ENCODE data around the gene SPSB3. TPM values are rescaled to one million over a fixed set of nuclear protein-coding genes. Genes with fewer than 3 reads are reported as not detected.
"Not testable (repeated sequence)": the region's sequence is repeated elsewhere in the genome, so short reads cannot be mapped to it uniquely, and the experiment has no call there.

SPSB3 gene
- total RNA-seq, 2 experiments from 2014 or later: 67.8 to 74.1 TPM

DNA sequence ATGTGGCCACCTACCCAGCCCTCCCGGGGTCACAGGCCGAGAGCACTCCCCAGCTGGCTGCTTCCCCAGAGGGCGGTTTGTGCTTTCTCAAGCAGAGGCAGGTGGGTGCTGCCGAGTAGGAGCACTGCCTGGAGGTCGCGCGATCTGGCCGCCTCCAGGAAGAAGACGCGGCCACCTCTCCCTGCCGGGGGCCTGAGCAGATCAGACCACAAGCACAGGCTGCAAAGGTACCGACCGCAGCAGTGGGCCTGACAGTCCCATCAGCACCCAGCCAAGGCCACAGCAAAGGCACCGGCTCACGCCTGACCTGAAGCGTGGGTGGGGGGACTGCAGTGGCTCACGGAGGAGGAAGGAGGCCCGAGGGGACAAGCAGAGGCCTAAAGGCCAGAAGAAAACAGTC, 26.3 kb upstream of the SPSB3 start:
- POLR2A ChIA-PET: no interaction called here
- Mint-ChIP-seq H3K4me1 (no peaks in the 10 kb centered on the region), H3K36me3 (peaks cover 18% of the 10 kb centered on the region), H3K4me3 (no peak overlapping the region), H3K9me3 (no peaks in the 10 kb centered on the region), H3K27me3 (no peaks in the 10 kb centered on the region), H3K27ac (no peak overlapping the region)
- ATAC-seq (ENCODE audit: low read depth) (no peak), DNase-seq (no peak)

DNA sequence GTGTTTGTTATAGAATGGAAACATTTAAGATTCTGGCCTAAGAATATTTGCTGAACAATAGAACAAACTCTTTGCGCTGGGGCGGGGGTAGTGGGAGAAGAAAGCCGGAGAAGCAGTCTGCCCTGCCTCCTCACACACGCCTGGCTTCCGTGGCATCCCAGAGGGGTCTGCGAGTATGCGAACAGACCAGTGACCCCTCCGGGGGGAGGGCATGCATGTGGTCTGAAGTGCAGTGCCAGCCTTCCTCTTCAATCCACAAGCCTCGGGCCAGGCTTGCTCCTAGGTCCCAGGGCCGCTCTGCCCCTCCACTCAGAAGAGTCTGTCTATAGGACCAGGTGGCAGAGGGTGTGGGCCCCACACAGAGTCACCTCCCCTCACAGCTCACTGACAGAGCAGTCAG, 25.3 kb upstream of the SPSB3 start:
- no peak for DNase-seq
- no peak for ATAC-seq (ENCODE audit: low read depth)
- Mint-ChIP-seq H3K4me1 (no peaks in the 10 kb centered on the region), H3K9me3 (no peaks in the 10 kb centered on the region), H3K4me3 (no peak overlapping the region), H3K27ac (no peak overlapping the region), H3K36me3 (peaks cover 18% of the 10 kb centered on the region), H3K27me3 (no peaks in the 10 kb centered on the region)
- POLR2A ChIA-PET: no interaction called here

DNA sequence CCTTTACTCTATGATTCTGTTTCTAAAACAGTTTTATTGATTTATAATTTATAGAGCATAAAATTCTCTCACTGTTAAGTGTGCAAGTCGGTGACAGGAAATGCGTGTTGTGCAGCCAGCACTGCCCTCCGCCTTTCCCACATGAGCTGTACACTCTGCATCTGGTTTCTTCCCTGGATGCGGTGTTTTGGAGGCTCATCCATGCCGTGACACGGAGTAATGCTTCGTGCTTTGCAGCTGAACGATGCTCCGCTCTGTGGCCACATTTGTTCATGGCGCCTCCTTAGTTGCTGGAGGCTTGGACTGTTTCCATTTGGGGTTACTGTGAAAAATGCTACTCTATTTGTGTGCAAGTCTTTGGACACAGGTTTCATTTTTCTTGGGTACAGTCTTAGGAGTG, 18.3 kb upstream of the SPSB3 start:
- Mint-ChIP-seq H3K9me3 (peaks cover 4% of the 10 kb centered on the region), H3K36me3 (peaks cover 5% of the 10 kb centered on the region), H3K4me1 (no peaks in the 10 kb centered on the region), H3K27me3 (no peaks in the 10 kb centered on the region), H3K4me3 (no peak overlapping the region), H3K27ac (no peak overlapping the region)
- POLR2A ChIA-PET: no interaction called here
- no peak for ATAC-seq (ENCODE audit: low read depth)
- DNase-seq: no peak

DNA sequence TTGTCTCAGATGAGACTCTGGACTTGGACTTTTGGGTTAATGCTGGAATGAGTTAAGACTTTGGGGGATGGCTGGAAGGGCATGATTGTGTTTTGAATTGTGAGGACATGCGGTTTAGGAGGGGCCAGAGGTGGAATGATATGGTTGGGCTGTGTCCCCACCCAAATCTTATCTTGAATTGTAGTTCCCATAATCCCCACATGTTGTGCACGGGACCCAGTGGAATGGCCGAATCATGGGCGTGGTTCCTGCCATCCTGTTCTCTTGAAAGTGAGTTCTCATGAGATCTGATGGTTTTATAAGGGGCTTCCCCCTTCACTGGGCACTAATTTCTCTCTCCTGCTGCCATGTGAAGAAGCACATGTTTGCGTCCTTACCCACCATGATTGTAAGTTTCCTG, 16.9 kb upstream of the SPSB3 start:
- H3K4me3 Mint-ChIP-seq; DNase-seq; ATAC-seq (ENCODE audit: low read depth); H3K36me3 Mint-ChIP-seq; H3K9me3 Mint-ChIP-seq; H3K4me1 Mint-ChIP-seq; H3K27me3 Mint-ChIP-seq; H3K27ac Mint-ChIP-seq; POLR2A ChIA-PET: not testable (repeated sequence)

DNA sequence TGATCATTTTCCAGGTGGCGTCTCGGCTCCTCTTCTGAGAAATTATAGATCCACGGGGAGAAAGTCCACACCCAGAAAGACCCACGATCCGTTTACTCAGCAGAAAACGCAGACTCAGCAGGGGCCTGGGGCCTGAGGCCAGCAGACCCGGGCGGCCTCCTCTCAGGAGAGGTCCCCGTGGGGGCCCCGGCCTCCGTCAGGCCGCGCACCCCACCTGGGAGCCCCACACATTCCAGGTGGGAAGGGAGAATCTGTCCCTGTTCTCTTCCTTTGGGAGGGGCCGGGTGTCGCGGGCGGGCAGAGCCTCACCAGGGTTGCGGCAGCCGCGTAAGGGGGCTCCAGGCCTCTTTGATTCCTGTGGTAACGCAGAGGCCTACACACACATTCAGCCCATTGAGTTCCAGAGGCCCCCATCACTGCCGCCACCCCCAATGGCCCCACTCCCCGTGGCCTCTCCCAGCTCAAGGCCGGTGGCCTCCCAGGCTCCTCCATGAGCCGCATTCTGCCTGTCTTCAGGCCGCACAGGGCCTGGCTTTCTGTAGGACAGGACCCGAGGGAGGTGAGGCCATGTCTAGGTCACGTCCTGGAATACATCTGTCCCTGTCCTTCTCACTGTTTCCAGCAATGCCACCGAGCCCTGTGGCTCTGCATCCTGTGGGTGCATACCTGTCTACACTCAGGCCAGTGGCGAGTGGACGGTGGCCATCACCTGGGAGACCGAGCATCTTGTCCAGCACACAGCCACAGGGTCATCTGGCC, 12.7 kb upstream of the SPSB3 start:
- POLR2A ChIA-PET: no interaction called here
- ATAC-seq (ENCODE audit: low read depth): no peak
- H3K27me3 Mint-ChIP-seq: no peaks in the 10 kb centered on the region
- DNase-seq: peak; percentile 24
- H3K4me3 Mint-ChIP-seq: no peak overlapping the region
- H3K9me3 Mint-ChIP-seq: peaks cover 3% of the 10 kb centered on the region
- no peaks in the 10 kb centered on the region for H3K4me1 Mint-ChIP-seq
- peaks cover 3% of the 10 kb centered on the region for H3K36me3 Mint-ChIP-seq
- H3K27ac Mint-ChIP-seq: no peak overlapping the region

DNA sequence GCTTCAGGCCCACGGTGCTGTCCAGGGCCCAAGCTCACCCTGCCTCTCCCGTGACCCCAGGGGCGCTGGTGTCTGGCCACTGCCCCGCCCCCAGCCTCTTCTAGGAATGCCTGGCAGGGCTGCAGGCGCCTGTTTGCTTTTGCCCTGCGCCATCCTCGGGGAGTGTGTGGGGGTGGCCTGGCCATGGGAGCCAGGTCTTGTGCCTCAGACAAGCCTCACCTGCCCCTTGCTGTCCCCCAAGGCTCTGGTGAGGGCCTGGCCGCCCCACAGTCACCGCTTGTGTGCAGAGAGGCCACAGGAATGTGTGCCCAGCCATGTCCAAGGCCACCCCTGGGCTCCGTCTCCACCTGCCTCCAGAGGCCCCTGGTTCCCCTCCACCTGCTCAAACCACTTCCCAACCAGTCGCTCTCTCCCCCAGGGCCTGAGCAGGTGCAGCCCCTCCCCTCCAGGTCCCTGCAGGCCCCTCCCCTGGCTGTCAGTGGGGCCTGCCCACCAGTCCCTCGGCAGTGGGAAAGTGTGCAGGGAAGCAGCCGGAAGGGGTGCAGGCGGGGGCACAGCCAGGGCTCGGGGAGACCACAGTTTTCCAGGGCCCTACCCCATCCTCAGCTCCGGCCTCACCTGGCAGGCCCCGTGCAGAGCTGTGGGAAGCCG, 12.0 kb upstream of the SPSB3 start:
- peaks cover 3% of the 10 kb centered on the region for H3K36me3 Mint-ChIP-seq
- no peak overlapping the region for H3K27ac Mint-ChIP-seq
- no peaks in the 10 kb centered on the region for H3K4me1 Mint-ChIP-seq
- no peak for DNase-seq
- no peaks in the 10 kb centered on the region for H3K27me3 Mint-ChIP-seq
- ATAC-seq (ENCODE audit: low read depth): no peak
- POLR2A ChIA-PET: no interaction called here
- peaks cover 3% of the 10 kb centered on the region for H3K9me3 Mint-ChIP-seq
- no peak overlapping the region for H3K4me3 Mint-ChIP-seq

DNA sequence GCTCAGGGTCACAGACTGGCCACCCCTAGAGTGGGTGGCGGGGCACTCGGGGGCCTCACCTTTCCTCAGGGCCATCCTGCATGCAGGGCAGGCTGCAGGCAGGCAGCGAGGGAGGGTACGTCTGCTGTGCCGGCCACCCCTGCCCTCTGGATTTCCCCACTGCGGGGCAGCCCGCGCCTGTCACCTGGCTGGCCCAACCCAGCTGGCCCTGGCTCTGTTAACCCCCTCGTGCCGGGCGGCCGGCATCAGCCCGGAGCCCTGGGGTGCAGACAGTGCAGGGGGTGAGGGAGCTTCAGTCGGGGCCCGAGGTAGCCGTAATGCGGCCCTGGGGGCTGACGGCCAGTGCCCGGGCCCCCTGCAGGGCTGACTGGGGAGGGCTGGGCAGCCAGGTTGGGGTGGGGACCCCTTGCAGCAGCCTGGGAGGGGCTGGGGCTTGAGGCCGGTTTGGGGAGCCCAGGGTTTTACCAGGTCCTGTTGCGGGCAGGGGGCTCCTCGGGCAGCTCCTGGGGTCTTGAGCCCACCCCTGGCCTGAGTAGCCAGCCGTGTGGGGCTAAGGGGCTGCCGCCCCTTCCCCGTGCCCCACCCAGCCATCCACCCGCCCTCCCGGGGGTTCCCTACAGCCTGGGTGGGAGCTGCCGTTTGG, 11.3 kb upstream of the SPSB3 start, which contains the start of gene IGFALS:
Gene IGFALS (minus strand): TSS at position 128 of the 643 bp plus-strand sequence. CDS start 53 bp downstream, at position 75.
- H3K27ac Mint-ChIP-seq: no peak within 1 kb of the TSS
- no peaks in the 10 kb centered on the region for H3K9me3 Mint-ChIP-seq
- peaks cover 1% of the 10 kb centered on the region for H3K4me1 Mint-ChIP-seq
- H3K27me3 Mint-ChIP-seq: no peaks in the 10 kb centered on the region
- no peak for ATAC-seq (ENCODE audit: low read depth)
- peaks cover 4% of the 10 kb centered on the region for H3K36me3 Mint-ChIP-seq
- POLR2A ChIA-PET: interaction anchor here (1.1 kb wide), 1 partner anchor 9 kb away, joined by 3 read pairs; no protein-coding TSS in a partner anchor
- no peak within 1 kb of the TSS for H3K4me3 Mint-ChIP-seq
- peak; percentile 25 for DNase-seq

DNA sequence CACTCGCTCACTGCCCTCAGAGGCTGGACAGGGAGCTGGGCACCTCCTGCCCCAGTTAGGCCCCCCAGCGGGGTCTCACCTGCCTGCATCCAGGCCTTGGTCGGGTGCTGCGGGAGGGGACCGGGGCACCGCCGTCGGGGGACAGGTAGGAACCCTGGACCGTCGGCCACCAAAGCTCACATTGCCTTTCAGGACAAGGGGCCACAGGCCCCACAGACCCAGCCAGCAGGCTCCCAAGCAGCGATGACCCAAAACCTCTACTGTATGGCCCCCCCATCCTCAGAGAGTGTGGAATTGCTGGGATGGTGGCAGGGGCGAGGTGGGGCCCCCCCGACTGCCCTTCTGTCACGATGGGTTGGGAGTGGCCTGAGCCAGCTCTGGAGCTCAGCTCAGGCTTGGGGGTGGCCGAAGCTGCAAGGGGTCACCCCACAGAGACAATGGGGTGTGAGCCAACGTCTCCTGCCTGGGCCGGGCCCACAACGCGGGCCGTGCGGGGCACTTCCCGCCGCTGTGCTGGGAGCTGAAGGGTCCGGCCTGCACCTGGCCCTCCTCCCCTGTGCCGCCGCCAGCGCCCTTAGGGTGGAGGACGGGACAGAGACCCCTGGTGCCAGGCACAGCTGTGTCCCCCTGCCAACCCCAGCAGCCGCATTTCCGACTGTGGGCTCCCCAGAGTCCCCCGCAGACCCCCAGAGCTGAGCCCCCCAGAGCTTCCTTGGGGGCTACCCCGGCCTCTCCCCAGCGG, 10.6 kb upstream of the SPSB3 start:
- no peaks in the 10 kb centered on the region for H3K27me3 Mint-ChIP-seq
- no peaks in the 10 kb centered on the region for H3K9me3 Mint-ChIP-seq
- no peak overlapping the region for H3K27ac Mint-ChIP-seq
- H3K36me3 Mint-ChIP-seq: peaks cover 4% of the 10 kb centered on the region
- DNase-seq (no peak), ATAC-seq (ENCODE audit: low read depth) (no peak)
- POLR2A ChIA-PET: interaction anchor here (0.5 to 1.1 kb wide), 2 partner anchors 8 to 9 kb away, joined by 3 read pairs; no protein-coding TSS in a partner anchor
- H3K4me1 Mint-ChIP-seq: peaks cover 1% of the 10 kb centered on the region
- H3K4me3 Mint-ChIP-seq: no peak overlapping the region

DNA sequence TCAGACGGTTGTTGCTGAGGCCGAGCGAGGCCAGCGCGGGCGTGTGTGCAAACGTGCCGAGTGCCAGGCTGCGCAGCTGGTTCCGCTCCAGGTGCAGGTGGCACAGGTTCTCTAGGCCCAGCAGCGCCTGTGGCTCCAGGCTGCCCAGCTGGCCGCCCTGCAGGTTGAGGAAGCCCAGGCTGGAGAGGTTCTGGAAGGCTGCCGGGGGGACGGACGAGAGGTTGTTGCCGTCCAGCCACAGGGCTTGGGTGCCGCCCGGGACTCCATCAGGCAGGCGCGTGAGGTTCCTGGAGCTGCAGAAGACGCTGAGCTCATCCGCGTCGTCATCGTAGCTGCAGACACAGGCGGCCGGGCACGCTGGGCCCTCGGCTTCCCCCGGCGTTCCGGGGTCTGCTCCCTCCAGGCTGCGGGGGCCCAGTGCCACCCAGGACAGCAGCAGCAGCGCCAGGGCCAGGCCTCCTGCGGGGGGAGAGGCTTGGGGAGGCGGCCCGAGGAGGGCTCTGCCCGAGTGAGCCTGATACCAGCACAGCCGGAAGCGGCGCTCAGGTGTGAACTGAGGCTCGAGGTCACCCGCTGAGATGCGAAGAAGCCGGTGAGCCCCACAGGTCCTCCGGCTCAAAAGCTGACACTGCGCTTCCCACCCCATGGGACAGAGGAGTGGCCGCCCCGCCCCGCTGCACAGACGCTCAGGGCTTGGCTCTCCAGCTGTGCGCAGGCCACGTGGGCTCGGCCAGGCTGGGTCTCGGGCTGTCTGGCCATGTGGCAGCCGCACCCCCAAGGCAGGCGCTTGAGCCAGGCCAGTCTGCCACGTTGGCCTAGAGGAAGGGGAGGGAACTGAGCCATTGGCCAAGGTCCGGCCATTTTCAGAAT, 9.8 kb upstream of the SPSB3 start:
- POLR2A ChIA-PET: interaction anchor here (1.4 kb wide), 1 partner anchor 10 kb away, joined by 5 read pairs; the partner anchor contains the start of genes NUBP2 and SPSB3
- Mint-ChIP-seq H3K36me3 (peaks cover 3% of the 10 kb centered on the region), H3K9me3 (no peaks in the 10 kb centered on the region), H3K27me3 (no peaks in the 10 kb centered on the region), H3K4me1 (peaks cover 1% of the 10 kb centered on the region), H3K4me3 (no peak overlapping the region), H3K27ac (no peak overlapping the region)
- no peak for ATAC-seq (ENCODE audit: low read depth)
- peak; percentile 25 for DNase-seq

DNA sequence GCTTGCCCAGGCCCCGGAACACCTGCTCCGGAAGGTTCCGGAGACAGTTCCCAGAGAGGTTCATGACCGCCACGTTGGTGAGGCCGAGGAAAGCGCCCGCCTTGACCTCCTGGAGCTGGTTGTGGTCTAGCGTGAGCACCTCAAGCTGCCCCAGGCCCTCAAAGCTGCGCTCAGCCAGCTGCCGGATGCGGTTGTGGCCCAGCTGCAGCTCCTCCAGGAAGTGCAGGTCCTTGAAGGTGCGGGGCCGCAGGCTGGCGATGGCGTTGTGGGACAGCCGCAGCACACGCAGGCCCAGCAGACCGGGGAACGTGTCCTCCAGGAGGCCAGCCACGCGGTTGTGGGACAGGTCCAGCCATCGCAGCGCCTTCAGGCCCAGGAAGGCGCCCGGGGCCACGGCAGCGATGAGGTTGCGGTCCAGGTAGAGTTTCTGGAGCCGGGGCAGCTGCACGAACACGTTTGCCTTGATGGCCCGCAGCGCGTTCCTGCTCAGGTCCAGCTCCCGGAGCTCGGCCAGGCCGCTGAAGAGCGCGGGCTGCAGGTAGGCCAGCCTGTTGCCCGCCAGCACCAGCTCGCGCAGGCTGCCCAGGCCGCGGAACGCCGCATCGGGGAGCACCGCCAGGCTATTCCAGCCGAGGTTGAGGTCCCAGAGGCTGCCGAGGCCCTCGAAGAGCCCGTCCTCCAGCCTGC, 9.0 kb upstream of the SPSB3 start:
- peaks cover 1% of the 10 kb centered on the region for H3K4me1 Mint-ChIP-seq
- DNase-seq: peak; percentile 28
- no peak for ATAC-seq (ENCODE audit: low read depth)
- no peaks in the 10 kb centered on the region for H3K27me3 Mint-ChIP-seq
- peaks cover 1% of the 10 kb centered on the region for H3K36me3 Mint-ChIP-seq
- H3K27ac Mint-ChIP-seq: no peak overlapping the region
- H3K4me3 Mint-ChIP-seq: no peak overlapping the region
- no peaks in the 10 kb centered on the region for H3K9me3 Mint-ChIP-seq
- POLR2A ChIA-PET: interaction anchor here (1.4 kb wide), 1 partner anchor 9 kb away, joined by 5 read pairs; the partner anchor contains the start of genes NUBP2 and SPSB3

DNA sequence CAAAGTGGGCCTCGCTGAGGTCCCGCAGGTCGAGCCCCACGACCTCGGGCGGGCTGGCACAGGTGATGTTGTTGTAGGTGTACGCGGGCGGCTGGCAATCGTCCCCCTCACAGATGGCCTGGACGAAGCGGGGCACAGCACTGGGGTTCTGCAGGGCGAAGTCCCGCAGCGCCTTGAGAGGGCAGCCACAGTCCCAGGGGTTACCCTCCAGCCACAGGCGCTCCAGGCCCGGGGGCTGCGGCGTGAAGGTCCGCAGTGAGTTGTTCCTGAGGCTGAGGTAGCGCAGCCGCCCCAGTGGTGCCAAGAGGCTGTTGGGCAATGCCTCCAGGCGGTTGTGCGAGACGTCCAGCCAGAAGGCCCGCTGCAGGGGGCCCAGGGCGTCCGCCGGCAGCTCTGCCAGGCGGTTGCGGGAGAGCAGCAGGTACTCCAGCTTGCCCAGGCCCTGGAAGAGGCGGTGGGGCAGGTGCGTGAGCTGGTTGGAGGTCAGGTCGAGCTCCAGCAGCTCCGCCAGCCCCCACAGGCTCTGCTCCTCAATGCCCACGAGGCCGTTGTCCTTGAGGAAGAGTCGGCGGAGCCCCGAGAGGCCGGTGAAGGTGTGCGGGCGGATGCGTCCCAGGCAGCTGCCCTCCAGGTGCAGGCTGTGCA, 8.4 kb upstream of the SPSB3 start:
- H3K27me3 Mint-ChIP-seq: no peaks in the 10 kb centered on the region
- DNase-seq (no peak), ATAC-seq (ENCODE audit: low read depth) (no peak)
- H3K4me3 Mint-ChIP-seq: no peak overlapping the region
- H3K27ac Mint-ChIP-seq: no peak overlapping the region
- no peaks in the 10 kb centered on the region for H3K9me3 Mint-ChIP-seq
- peaks cover 1% of the 10 kb centered on the region for H3K36me3 Mint-ChIP-seq
- H3K4me1 Mint-ChIP-seq: peaks cover 1% of the 10 kb centered on the region
- POLR2A ChIA-PET: interaction anchor here (1.4 kb wide), 1 partner anchor 8 kb away, joined by 5 read pairs; the partner anchor contains the start of genes NUBP2 and SPSB3

DNA sequence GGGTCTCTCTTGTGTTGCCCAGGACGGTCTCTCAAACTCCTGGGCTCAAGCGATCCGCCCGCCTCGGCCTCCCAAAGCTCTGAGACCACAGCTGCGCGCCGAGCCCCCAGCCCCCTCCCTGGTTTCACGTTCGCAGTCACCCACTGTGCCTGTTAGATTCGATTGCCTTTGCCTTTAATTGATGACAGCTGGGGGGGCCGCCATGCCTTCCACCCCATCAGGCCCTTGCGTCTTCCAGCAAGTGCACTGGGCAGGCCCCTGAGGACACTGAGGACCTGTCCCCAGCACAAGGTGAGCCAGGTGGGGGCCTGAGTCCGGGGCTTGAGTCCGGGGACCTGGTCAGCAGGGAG, 7.9 kb upstream of the SPSB3 start:
- Mint-ChIP-seq H3K9me3 (no peaks in the 10 kb centered on the region), H3K27me3 (no peaks in the 10 kb centered on the region), H3K4me3 (no peak overlapping the region), H3K36me3 (peaks cover 1% of the 10 kb centered on the region), H3K4me1 (peaks cover 1% of the 10 kb centered on the region), H3K27ac (no peak overlapping the region)
- POLR2A ChIA-PET: no interaction called here
- ATAC-seq (ENCODE audit: low read depth) (no peak), DNase-seq (no peak)
